ENCODE data around the gene ME1.

The ME1 gene

GRCh38 chr6:83417880-83418663 is 12.8 kb downstream of the ME1 start:
- no peaks in the 10 kb centered on the region for H3K27me3 ChIP-seq (replicated peaks; ENCODE audit: insufficient read depth, low read length)
- no peaks in the 10 kb centered on the region for H4K20me1 ChIP-seq (ENCODE audit: insufficient read depth, low read length)
- no peak overlapping the region for H3K4me2 ChIP-seq (ENCODE audit: low read depth, low read length)
- H3F3A ChIP-seq (ENCODE audit: insufficient read depth, low read length): no peaks in the 10 kb centered on the region
- DNase-seq: peak; percentile 59
- no peaks in the 10 kb centered on the region for H3K9me3 ChIP-seq (replicated peaks; ENCODE audit: insufficient read depth, low read length)
- H3K4me3 ChIP-seq (ENCODE audit: low read length): no peak overlapping the region
- H3K9ac ChIP-seq (ENCODE audit: low read length): no peak overlapping the region
- H3K4me1 ChIP-seq (ENCODE audit: low read length): no peaks in the 10 kb centered on the region
- H3K9me2 ChIP-seq (replicated peaks; ENCODE audit: insufficient read depth, low read length): no peaks in the 10 kb centered on the region
- no peak overlapping the region for H3K27ac ChIP-seq (ENCODE audit: low read length)
- H3K36me3 ChIP-seq (replicated peaks; ENCODE audit: insufficient read depth, low read length): no peaks in the 10 kb centered on the region; the same call in 1 of the 2 replicates
- H2AFZ ChIP-seq (ENCODE audit: low read length): no peak overlapping the region
- TF ChIP-seq EZH2phosphoT487 (IDR thresholded peaks at IDR 0.05; ENCODE audit: low read length): no peak
- TF ChIP-seq, protein P1, sequence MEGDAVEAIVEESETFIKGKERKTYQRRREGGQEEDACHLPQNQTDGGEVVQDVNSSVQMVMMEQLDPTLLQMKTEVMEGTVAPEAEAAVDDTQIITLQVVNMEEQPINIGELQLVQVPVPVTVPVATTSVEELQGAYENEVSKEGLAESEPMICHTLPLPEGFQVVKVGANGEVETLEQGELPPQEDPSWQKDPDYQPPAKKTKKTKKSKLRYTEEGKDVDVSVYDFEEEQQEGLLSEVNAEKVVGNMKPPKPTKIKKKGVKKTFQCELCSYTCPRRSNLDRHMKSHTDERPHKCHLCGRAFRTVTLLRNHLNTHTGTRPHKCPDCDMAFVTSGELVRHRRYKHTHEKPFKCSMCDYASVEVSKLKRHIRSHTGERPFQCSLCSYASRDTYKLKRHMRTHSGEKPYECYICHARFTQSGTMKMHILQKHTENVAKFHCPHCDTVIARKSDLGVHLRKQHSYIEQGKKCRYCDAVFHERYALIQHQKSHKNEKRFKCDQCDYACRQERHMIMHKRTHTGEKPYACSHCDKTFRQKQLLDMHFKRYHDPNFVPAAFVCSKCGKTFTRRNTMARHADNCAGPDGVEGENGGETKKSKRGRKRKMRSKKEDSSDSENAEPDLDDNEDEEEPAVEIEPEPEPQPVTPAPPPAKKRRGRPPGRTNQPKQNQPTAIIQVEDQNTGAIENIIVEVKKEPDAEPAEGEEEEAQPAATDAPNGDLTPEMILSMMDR (IDR thresholded peaks at IDR 0.05; ENCODE audit: low read length): peak; percentile 58
- peaks cover 4% of the 10 kb centered on the region; the same call in 1 of the 2 replicates for H3K79me2 ChIP-seq (ENCODE audit: low read length)

DNA sequence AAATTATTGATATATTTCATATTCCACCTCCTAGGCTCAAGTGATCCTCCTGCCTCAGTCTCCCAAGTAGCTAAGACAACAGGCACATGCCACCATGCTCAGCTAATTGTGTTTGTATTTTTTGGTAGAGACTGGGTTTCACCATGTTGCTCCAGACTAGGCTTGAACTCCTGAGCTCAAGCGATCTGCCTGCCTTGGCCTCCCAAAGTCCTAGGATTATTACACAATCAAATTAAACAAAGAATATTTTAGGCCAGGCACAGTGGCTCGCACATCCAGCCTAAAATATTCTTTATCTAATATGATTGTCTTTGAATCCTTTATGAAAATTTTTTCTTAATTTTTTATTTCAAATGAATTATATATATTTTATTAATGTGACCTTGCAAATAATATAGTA is 17.8 kb downstream of the ME1 start:
- Histone ChIP-seq H3K4me2 (ENCODE audit: low read depth, low read length) (no peak overlapping the region), H3K79me2 (ENCODE audit: low read length) (no peaks in the 10 kb centered on the region), H3K27me3 (replicated peaks; ENCODE audit: insufficient read depth, low read length) (no peaks in the 10 kb centered on the region), H3F3A (ENCODE audit: insufficient read depth, low read length) (no peaks in the 10 kb centered on the region), H3K9me2 (replicated peaks; ENCODE audit: insufficient read depth, low read length) (no peaks in the 10 kb centered on the region), H3K4me1 (ENCODE audit: low read length) (no peaks in the 10 kb centered on the region), H3K9ac (ENCODE audit: low read length) (no peak overlapping the region), H3K9me3 (replicated peaks; ENCODE audit: insufficient read depth, low read length) (no peaks in the 10 kb centered on the region), H3K36me3 (replicated peaks; ENCODE audit: insufficient read depth, low read length) (no peaks in the 10 kb centered on the region), H2AFZ (ENCODE audit: low read length) (no peak overlapping the region), H3K4me3 (ENCODE audit: low read length) (no peak overlapping the region), H3K27ac (ENCODE audit: low read length) (no peak overlapping the region), H4K20me1 (ENCODE audit: insufficient read depth, low read length) (no peaks in the 10 kb centered on the region; the same call in 1 of the 2 replicates)
- TF ChIP-seq, protein P1 (IDR thresholded peaks at IDR 0.05; ENCODE audit: low read length): no peak
- TF ChIP-seq EZH2 (optimal IDR thresholded peaks at IDR 0.05; ENCODE audit: low read depth, low read length) (no peak), EZH2phosphoT487 (IDR thresholded peaks at IDR 0.05; ENCODE audit: low read length) (no peak)
- DNase-seq: no peak

- no peaks in the 10 kb centered on the region for H3F3A ChIP-seq (ENCODE audit: insufficient read depth, low read length)
- no peaks in the 10 kb centered on the region for H3K9me3 ChIP-seq (replicated peaks; ENCODE audit: insufficient read depth, low read length)
- H3K27ac ChIP-seq (ENCODE audit: low read length): no peak overlapping the region
- no peaks in the 10 kb centered on the region for H3K79me2 ChIP-seq (ENCODE audit: low read length)
- no peak overlapping the region for H3K4me3 ChIP-seq (ENCODE audit: low read length)
- H3K4me1 ChIP-seq (ENCODE audit: low read length): no peaks in the 10 kb centered on the region
- no peak overlapping the region for H3K4me2 ChIP-seq (ENCODE audit: low read depth, low read length)
- no peaks in the 10 kb centered on the region; the same call in 1 of the 2 replicates for H4K20me1 ChIP-seq (ENCODE audit: insufficient read depth, low read length)
- H3K9ac ChIP-seq (ENCODE audit: low read length): no peak overlapping the region
- H3K36me3 ChIP-seq (replicated peaks; ENCODE audit: insufficient read depth, low read length): no peaks in the 10 kb centered on the region
- no peaks in the 10 kb centered on the region for H3K9me2 ChIP-seq (replicated peaks; ENCODE audit: insufficient read depth, low read length)
- no peak overlapping the region for H2AFZ ChIP-seq (ENCODE audit: low read length)
- no peaks in the 10 kb centered on the region for H3K27me3 ChIP-seq (replicated peaks; ENCODE audit: insufficient read depth, low read length)
- TF ChIP-seq EZH2phosphoT487 (IDR thresholded peaks at IDR 0.05; ENCODE audit: low read length) (no peak), EZH2 (optimal IDR thresholded peaks at IDR 0.05; ENCODE audit: low read depth, low read length) (no peak)
- TF ChIP-seq, protein P1 (IDR thresholded peaks at IDR 0.05; ENCODE audit: low read length): no peak
- no peak for DNase-seq
These were observed 19.1 kb downstream of the ME1 start for GRCh38 chr6:83411731-83412130.
